Measurements from ENCODE around the gene APOF. TPM values are rescaled to one million over a fixed set of nuclear protein-coding genes. Genes with fewer than 3 reads are reported as not detected.

APOF gene
- total RNA-seq, result not detected in 2 replicates

GRCh38 chr12:56362130-56363059 is at the start of gene APOF:
TSS of gene APOF (minus strand) at chr12:56362857. CDS start at chr12:56362745, 112 bp downstream.

GRCh38 chr12:56359851-56360767 is 2.5 kb downstream of the APOF start, which contains the start of gene STAT2:
TSS of gene STAT2 (minus strand) at chr12:56360107. CDS start at chr12:56356571, 3,536 bp downstream.

GRCh38 chr12:56338308-56339157 is 24.1 kb downstream of the APOF start, which contains the start of gene IL23A:
TSS of gene IL23A (plus strand) at chr12:56338884. CDS start at chr12:56339045, 161 bp downstream.

GRCh38 chr12:56333679-56334489 is 28.8 kb downstream of the APOF start, which contains the start of gene PAN2:
TSS of gene PAN2 (minus strand) at chr12:56334000. CDS start at chr12:56333094, 906 bp downstream.

GRCh38 chr12:56315622-56316473 is 46.8 kb downstream of the APOF start, which contains the start of gene CNPY2:
TSS of gene CNPY2 (minus strand) at chr12:56315988. CDS start at chr12:56315217, 771 bp downstream.

Small RNA genes within 50 kb of the gene (small RNA-seq; reads per million reads assigned to genes)
- not detected for gene RNU7-40P

Other genes starting within 250 kb of the APOF start
- gene RPL41, start 246.2 kb downstream of the APOF start, total RNA-seq, result 811 and 982 TPM in 2 replicates
- gene ZC3H10, start 244.6 kb downstream of the APOF start, total RNA-seq, result 7.7 and 9.9 TPM in 2 replicates
- 251 and 267 TPM in 2 replicates for gene ESYT1, start 234.6 kb downstream of the APOF start, total RNA-seq
- gene MYL6B, start 210.3 kb downstream of the APOF start, total RNA-seq, result 53.9 and 65.1 TPM in 2 replicates
- 831 and 1,406 TPM in 2 replicates for gene MYL6, start 204.5 kb downstream of the APOF start, total RNA-seq
- gene SMARCC2, start 173.4 kb downstream of the APOF start, total RNA-seq, result 75.8 and 76.9 TPM in 2 replicates
- 145 and 163 TPM in 2 replicates for gene RNF41, start 140.9 kb downstream of the APOF start, total RNA-seq
- 21.6 and 24.0 TPM in 2 replicates for gene NABP2, start 138.5 kb downstream of the APOF start, total RNA-seq
- not detected in 2 replicates for gene SLC39A5, start 132.8 kb downstream of the APOF start, total RNA-seq
- gene ANKRD52, start 104.5 kb downstream of the APOF start, total RNA-seq, result 19.1 and 22.3 TPM in 2 replicates
- gene COQ10A, start 95.9 kb downstream of the APOF start, total RNA-seq, result 12.4 and 15.6 TPM in 2 replicates
- 91.3 and 105 TPM in 2 replicates for gene CS, start 62.5 kb downstream of the APOF start, total RNA-seq
- 57.2 and 59.7 TPM in 2 replicates for gene CNPY2, start 46.9 kb downstream of the APOF start, total RNA-seq
- gene PAN2, start 28.9 kb downstream of the APOF start, total RNA-seq, result 19.2 and 34.2 TPM in 2 replicates
- gene IL23A, start 24.0 kb downstream of the APOF start, total RNA-seq, result not detected in 2 replicates
- 671 and 690 TPM in 2 replicates for gene STAT2, start 2.8 kb downstream of the APOF start, total RNA-seq
- gene TIMELESS, start 86.6 kb upstream of the APOF start, total RNA-seq, result 2.6 and 3.4 TPM in 2 replicates
- gene MIP, start 91.8 kb upstream of the APOF start, total RNA-seq, result 0.32 TPM in 1 of 2 replicates, not detected in the other
- 2.8 and 2.9 TPM in 2 replicates for gene SPRYD4, start 105.7 kb upstream of the APOF start, total RNA-seq
- gene GLS2, start 125.3 kb upstream of the APOF start, total RNA-seq, result not detected in 2 replicates
- gene RBMS2, start 159.0 kb upstream of the APOF start, total RNA-seq, result 25.7 and 26.0 TPM in 2 replicates

All from hair follicle dermal papilla cell (primary cell).